ENCODE data around the gene NRXN3. TPM values are rescaled to one million over a fixed set of nuclear protein-coding genes. Genes with fewer than 3 reads are reported as not detected.

Gene NRXN3
- total RNA-seq, 1 experiment from 2014 or later, result not detected

DNA sequence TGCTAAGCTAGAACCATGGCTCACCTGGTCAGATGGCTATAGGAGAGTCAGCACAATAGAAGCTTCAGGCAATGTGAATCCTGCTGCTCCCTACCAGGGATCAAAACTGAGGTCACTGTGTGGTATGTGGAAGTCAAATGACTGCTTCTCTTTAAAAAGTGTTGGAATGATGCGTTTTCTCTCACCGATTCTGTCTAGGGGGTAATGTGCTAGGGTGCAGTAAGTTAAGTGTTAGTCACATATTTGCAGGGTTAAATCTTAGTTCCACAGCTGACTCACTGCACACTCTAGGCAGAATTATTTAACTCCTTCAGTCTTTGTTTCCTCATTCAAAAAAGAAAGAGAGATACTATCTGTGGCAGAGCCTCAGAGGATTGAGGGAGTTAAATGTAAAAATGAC is 1344.5 kb downstream of the NRXN3 start:
- Histone ChIP-seq H3K4me3 (replicated peaks in 1 of 2; ENCODE audit: low read depth in 1 of 2, low read length in 2 of 2) (no peak overlapping the region), H3K4me2 (ENCODE audit: low read length) (no peak overlapping the region), H3K79me2 (ENCODE audit: insufficient read depth, low read length) (no peaks in the 10 kb centered on the region), H4K20me1 (ENCODE audit: insufficient read depth) (no peaks in the 10 kb centered on the region), H3K36me3 (ENCODE audit: control insufficient read depth in 1 of 2, insufficient read depth in 2 of 2, low read length in 2 of 2) (no peaks in the 10 kb centered on the region), H3K27me3 (ENCODE audit: insufficient read depth, low read length) (no peaks in the 10 kb centered on the region), H3K9me2 (ENCODE audit: insufficient read depth) (no peaks in the 10 kb centered on the region), H3K4me1 (ENCODE audit: control insufficient read depth in 1 of 2, insufficient read depth in 2 of 2, low read length in 2 of 2) (no peaks in the 10 kb centered on the region), H3K27ac (ENCODE audit: low read depth, low read length) (no peak overlapping the region), H2AFZ (ENCODE audit: low read depth, low read length, poor library complexity, severe bottlenecking) (no peak overlapping the region), H3K9ac (ENCODE audit: low read length) (no peak overlapping the region), H3K9me3 (ENCODE audit: control insufficient read depth in 1 of 2, insufficient read depth in 1 of 2, low read depth in 1 of 2, low read length in 2 of 2) (peaks cover 0 to 16% of the 10 kb centered on the region in 2 experiments; a peak in 2 of 4 replicates)
- ATAC-seq (no peak), DNase-seq (ENCODE audit: low read depth, low spot score) (no peak)
- ChIA-PET POLR2A (no interaction called here), RAD21 (ENCODE audit: low non-redundant PET in 1 of 2, low total read pairs in 2 of 2, uncharacterized antibody in 2 of 2, unreplicated experiment in 2 of 2) (no interaction called here), CTCF (no interaction called here)
- no TSS peak for BruUV-seq (replicated peaks)
- intact Hi-C loops (cut with micrococcal nuclease), result no loop called here
- TF ChIP-seq, protein P1, sequence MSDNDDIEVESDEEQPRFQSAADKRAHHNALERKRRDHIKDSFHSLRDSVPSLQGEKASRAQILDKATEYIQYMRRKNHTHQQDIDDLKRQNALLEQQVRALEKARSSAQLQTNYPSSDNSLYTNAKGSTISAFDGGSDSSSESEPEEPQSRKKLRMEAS (IDR thresholded peaks at IDR 0.05), result no peak
- TF ChIP-seq, protein P2, sequence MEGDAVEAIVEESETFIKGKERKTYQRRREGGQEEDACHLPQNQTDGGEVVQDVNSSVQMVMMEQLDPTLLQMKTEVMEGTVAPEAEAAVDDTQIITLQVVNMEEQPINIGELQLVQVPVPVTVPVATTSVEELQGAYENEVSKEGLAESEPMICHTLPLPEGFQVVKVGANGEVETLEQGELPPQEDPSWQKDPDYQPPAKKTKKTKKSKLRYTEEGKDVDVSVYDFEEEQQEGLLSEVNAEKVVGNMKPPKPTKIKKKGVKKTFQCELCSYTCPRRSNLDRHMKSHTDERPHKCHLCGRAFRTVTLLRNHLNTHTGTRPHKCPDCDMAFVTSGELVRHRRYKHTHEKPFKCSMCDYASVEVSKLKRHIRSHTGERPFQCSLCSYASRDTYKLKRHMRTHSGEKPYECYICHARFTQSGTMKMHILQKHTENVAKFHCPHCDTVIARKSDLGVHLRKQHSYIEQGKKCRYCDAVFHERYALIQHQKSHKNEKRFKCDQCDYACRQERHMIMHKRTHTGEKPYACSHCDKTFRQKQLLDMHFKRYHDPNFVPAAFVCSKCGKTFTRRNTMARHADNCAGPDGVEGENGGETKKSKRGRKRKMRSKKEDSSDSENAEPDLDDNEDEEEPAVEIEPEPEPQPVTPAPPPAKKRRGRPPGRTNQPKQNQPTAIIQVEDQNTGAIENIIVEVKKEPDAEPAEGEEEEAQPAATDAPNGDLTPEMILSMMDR (IDR thresholded peaks at IDR 0.05 in 2 of 3, conservative IDR thresholded peaks at IDR 0.05 in 1 of 3; ENCODE audit: borderline replicate concordance in 1 of 3, insufficient read depth in 1 of 3, low read depth in 2 of 3, low read length in 2 of 3), result no peak
- TF ChIP-seq CBX3 (IDR thresholded peaks at IDR 0.05; ENCODE audit: low read depth), result no peak
- no peak for TF ChIP-seq EZH2phosphoT487 (IDR thresholded peaks at IDR 0.05; ENCODE audit: borderline replicate concordance)
- no peak for TF ChIP-seq EZH2 (IDR thresholded peaks at IDR 0.05)
- no peak for TF ChIP-seq POLR2AphosphoS5 (IDR thresholded peaks at IDR 0.05; ENCODE audit: low read depth, low read length)
- no peak for TF ChIP-seq JUND (IDR thresholded peaks at IDR 0.05)
- no peak for TF ChIP-seq EGR1 (IDR thresholded peaks at IDR 0.05; ENCODE audit: low read depth)
- TF ChIP-seq CEBPB (IDR thresholded peaks at IDR 0.05; ENCODE audit: low read depth), result no peak
- TF ChIP-seq, protein P3, sequence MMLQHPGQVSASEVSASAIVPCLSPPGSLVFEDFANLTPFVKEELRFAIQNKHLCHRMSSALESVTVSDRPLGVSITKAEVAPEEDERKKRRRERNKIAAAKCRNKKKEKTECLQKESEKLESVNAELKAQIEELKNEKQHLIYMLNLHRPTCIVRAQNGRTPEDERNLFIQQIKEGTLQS (IDR thresholded peaks at IDR 0.05), result no peak
- no peak for TF ChIP-seq SIN3A (IDR thresholded peaks at IDR 0.05; ENCODE audit: low read depth)
- TF ChIP-seq TCF7L2 (IDR thresholded peaks at IDR 0.05; ENCODE audit: borderline replicate concordance, extremely low read depth, insufficient read depth, insufficient read length), result no peak
- TF ChIP-seq ZFX (IDR thresholded peaks at IDR 0.05), result no peak
- TF ChIP-seq YY1 (IDR thresholded peaks at IDR 0.05; ENCODE audit: extremely low read depth, insufficient replicate concordance, low read depth, low read length), result no peak
- TF ChIP-seq ELF1 (IDR thresholded peaks at IDR 0.05; ENCODE audit: borderline replicate concordance, low read depth), result no peak
- no peak for TF ChIP-seq FOSL1 (IDR thresholded peaks at IDR 0.05; ENCODE audit: low read depth)

Data from HCT116 (cell line).